Mesodermal cell (in vitro differentiated cells): ENCODE results near the gene FOXP1.

Experiments used
- H3K27ac ChIP-seq: 2 replicates; pipeline ENCODE4 v1.7.0; 2013; ENCODE audit warnings: mild to moderate bottlenecking, low read depth, low read length, moderate library complexity; ENCODE audit not compliant: severe bottlenecking
- H3K36me3 ChIP-seq: 2 replicates; pipeline ENCODE4 v1.7.1; 2013; ENCODE audit warnings: mild to moderate bottlenecking, low read length, moderate library complexity; ENCODE audit not compliant: control insufficient read depth, insufficient read depth
- H3K4me1 ChIP-seq: one replicate; pipeline ENCODE4 v1.7.1; 2013; ENCODE audit warnings: mild to moderate bottlenecking, low read length; ENCODE audit not compliant: insufficient read depth, control insufficient read depth, poor library complexity, severe bottlenecking
- H3K4me3 ChIP-seq: 2 replicates; pipeline ENCODE4 v1.7.0; 2013; ENCODE audit warnings: low read length, control low read depth, mild to moderate bottlenecking; ENCODE audit not compliant: insufficient read depth, poor library complexity, severe bottlenecking; ENCODE audit errors: extremely low read depth
- H3K9me3 ChIP-seq: 2 replicates; pipeline ENCODE4 v1.7.1; 2013; ENCODE audit warnings: mild to moderate bottlenecking, low read length, moderate library complexity; ENCODE audit not compliant: control insufficient read depth
- WGBS, 2 experiments: methylation state at CpG; one replicate each; pipeline ENCODE4 v1.1.5; 2013; ENCODE audit warnings: missing lambda C conversion rate in 2 of 2; ENCODE audit not compliant: insufficient coverage in 2 of 2; 5-methylcytosine and 5-hydroxymethylcytosine counted together

FOXP1 gene

GRCh38 chr3:71048948-71049347 lies 534.6 kb downstream of the FOXP1 start:
- WGBS, 2 experiments, result 25 to 30% methylated on average over 11 of the region's 12 CpGs
- Histone ChIP-seq H3K4me1 (peaks cover 65% of the 10 kb centered on the region), H3K4me3 (no peak overlapping the region), H3K9me3 (no peaks in the 10 kb centered on the region), H3K36me3 (peaks cover 14% of the 10 kb centered on the region), H3K27ac (peak overlapping the region; percentile 60)

GRCh38 chr3:71047616-71048531 lies 535.7 kb downstream of the FOXP1 start:
- peaks cover 55% of the 10 kb centered on the region for H3K4me1 ChIP-seq

GRCh38 chr3:71046791-71047190 lies 536.7 kb downstream of the FOXP1 start:
- Histone ChIP-seq H3K4me3 (no peak overlapping the region), H3K27ac (no peak overlapping the region), H3K36me3 (peaks cover 20% of the 10 kb centered on the region), H3K4me1 (peaks cover 44% of the 10 kb centered on the region), H3K9me3 (no peaks in the 10 kb centered on the region)
- WGBS, 2 experiments, result 37 to 59% methylated on average over 3 of the region's 3 CpGs

More at GRCh38 chr3:71047616-71048531, 535.7 kb downstream of the FOXP1 start:
- Histone ChIP-seq H3K36me3 (peaks cover 20% of the 10 kb centered on the region), H3K4me3 (no peak overlapping the region), H3K27ac (no peak overlapping the region), H3K9me3 (no peaks in the 10 kb centered on the region)
- WGBS, 2 experiments, result 60 to 68% methylated on average over 2 to 5 of the region's 8 CpGs

DNA sequence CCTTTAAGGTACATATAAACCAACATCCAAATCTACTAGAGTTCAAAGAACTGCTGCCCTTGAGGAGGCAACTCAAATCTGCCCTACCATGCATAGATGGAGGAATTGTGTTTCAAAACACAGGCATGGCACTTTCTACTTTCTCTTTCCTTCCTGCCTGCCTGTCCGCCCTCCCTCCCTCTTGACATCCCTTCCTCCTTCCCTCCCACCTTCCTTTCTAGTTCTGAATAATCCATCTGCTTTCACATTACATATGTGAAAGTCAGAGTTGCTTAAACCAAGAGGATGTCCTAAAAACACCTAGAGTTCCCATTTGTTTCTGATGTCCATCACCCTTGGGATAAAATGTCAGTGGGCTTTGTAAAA lies 537.6 kb downstream of the FOXP1 start:
- Histone ChIP-seq H3K36me3 (peaks cover 28% of the 10 kb centered on the region), H3K4me1 (peaks cover 35% of the 10 kb centered on the region), H3K9me3 (no peaks in the 10 kb centered on the region), H3K27ac (no peak overlapping the region), H3K4me3 (no peak overlapping the region)
- 100% methylated on average over 1 of the region's 1 CpG for WGBS, 2 experiments

GRCh38 chr3:71045212-71045916 lies 538.2 kb downstream of the FOXP1 start:
- WGBS, 2 experiments, result 71 to 100% methylated on average over 1 to 3 of the region's 5 CpGs
- no peaks in the 10 kb centered on the region for H3K9me3 ChIP-seq
- H3K4me1 ChIP-seq, result peaks cover 30% of the 10 kb centered on the region
- peaks cover 33% of the 10 kb centered on the region for H3K36me3 ChIP-seq
- H3K4me3 ChIP-seq, result no peak overlapping the region
- H3K27ac ChIP-seq, result no peak overlapping the region

DNA sequence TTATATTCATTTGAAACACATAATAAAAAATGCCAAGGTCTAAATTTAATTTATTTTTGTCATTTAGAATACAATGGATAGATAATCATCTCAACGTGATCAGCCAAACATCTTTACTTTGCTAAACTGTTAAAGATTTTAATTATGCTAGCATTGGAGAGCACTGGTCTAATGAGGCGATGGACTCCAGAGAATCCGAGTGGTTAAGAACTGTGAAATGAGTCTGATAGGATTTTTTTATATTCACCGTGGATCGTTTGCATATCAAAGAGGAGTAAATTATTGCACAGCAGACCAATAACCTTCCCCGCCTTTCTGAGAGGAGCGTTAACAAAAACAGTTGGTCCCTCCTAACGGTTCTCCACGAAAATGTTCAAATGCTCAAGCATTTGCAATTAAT lies 540.8 kb downstream of the FOXP1 start:
- no peak overlapping the region for H3K4me3 ChIP-seq
- peaks cover 11% of the 10 kb centered on the region for H3K4me1 ChIP-seq
- H3K27ac ChIP-seq, result no peak overlapping the region
- 95 to 100% methylated on average over 4 of the region's 9 CpGs for WGBS, 2 experiments
- H3K36me3 ChIP-seq, result peaks cover 35% of the 10 kb centered on the region
- H3K9me3 ChIP-seq, result no peaks in the 10 kb centered on the region

DNA sequence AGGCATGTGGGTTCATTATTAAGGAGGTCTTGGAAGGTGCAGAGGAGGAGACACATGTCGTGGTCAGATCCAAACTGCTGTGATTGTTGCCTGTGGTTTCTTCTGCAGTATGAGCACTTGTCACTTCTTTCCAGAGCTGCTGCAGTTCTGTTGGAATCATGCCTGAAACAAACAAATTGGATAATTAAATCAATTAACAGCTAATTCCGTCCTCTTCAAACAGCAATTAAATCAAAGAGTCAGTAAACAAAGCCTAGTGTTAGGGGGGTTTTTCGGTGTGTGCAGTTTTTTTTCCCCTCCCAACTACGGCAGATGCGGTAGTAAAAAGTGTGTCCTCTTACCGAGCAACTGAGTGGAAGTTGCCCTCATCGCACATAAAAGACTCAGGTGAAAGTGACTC lies 542.2 kb downstream of the FOXP1 start:
- WGBS, 2 experiments, result 78 to 100% methylated on average over 1 of the region's 7 CpGs
- Histone ChIP-seq H3K27ac (no peak overlapping the region), H3K4me1 (no peaks in the 10 kb centered on the region), H3K4me3 (no peak overlapping the region), H3K36me3 (peaks cover 39% of the 10 kb centered on the region), H3K9me3 (no peaks in the 10 kb centered on the region)

DNA sequence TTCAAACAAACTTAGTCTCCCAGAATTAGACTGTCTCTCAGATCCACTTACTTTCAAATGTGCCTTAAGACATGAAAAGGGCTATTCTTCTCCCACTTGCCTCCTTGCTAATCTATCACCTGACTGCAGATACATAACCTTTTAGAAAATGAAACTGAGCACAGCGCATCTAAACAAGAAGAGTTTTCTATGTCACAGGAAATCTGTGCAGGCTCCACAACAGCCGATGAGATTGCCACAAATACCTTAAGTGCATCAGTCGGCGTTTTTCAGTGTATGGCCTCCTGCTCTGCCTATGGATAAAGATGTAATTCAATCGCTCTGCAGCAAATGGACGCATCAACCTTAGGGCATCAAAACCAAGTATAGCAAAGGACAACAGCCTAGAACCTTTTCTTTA lies 544.2 kb downstream of the FOXP1 start:
- H3K4me1 ChIP-seq, result no peaks in the 10 kb centered on the region
- no peak overlapping the region for H3K27ac ChIP-seq
- H3K36me3 ChIP-seq, result peaks cover 28% of the 10 kb centered on the region
- H3K9me3 ChIP-seq, result no peaks in the 10 kb centered on the region
- WGBS, 2 experiments, result 98% methylated on average over 4 of the region's 6 CpGs
- no peak overlapping the region for H3K4me3 ChIP-seq

- WGBS, 2 experiments, result 89 to 94% methylated on average over 3 to 4 of the region's 7 CpGs
- Histone ChIP-seq H3K27ac (no peak overlapping the region), H3K36me3 (peaks cover 30% of the 10 kb centered on the region), H3K4me3 (no peak overlapping the region), H3K9me3 (no peaks in the 10 kb centered on the region), H3K4me1 (no peaks in the 10 kb centered on the region)
Measured at GRCh38 chr3:71037775-71038174, 545.8 kb downstream of the FOXP1 start.

GRCh38 chr3:71035886-71036285 lies 547.6 kb downstream of the FOXP1 start:
- H3K36me3 ChIP-seq, result peaks cover 26% of the 10 kb centered on the region
- no peaks in the 10 kb centered on the region for H3K4me1 ChIP-seq
- WGBS, 2 experiments, result 96 to 97% methylated on average over 5 of the region's 5 CpGs
- no peak overlapping the region for H3K4me3 ChIP-seq
- H3K27ac ChIP-seq, result peak overlapping the region; percentile 4
- no peaks in the 10 kb centered on the region for H3K9me3 ChIP-seq

DNA sequence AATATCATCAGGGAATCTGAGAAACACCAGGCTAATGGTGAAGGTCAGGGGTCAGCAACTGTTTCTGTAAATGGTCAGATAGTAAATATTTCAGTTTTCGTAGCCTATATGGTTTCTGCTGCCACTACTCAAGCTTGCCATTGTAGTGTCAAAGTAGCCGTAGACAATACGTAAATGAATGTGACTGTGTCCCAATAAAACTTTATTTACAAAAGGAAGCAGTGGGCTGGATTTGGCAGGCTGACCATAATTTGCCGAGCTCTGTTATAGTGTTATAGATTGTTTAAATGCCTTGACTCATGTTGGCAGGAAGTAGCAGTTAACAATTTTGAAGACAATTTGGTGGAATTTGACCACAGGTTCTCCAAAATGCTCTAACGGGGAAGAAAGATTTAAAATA lies 548.2 kb downstream of the FOXP1 start:
- H3K4me3 ChIP-seq, result no peak overlapping the region
- H3K9me3 ChIP-seq, result no peaks in the 10 kb centered on the region
- peak overlapping the region; percentile 54 for H3K27ac ChIP-seq
- H3K36me3 ChIP-seq, result peaks cover 20% of the 10 kb centered on the region
- WGBS, 2 experiments, result 88 to 90% methylated on average over 4 of the region's 5 CpGs
- H3K4me1 ChIP-seq, result no peaks in the 10 kb centered on the region
